CD14-positive monocyte (primary cell): Measurements from ENCODE around the gene KIAA0232. TPM values are rescaled to one million over a fixed set of nuclear protein-coding genes. Genes with fewer than 3 reads are reported as not detected.
"Not testable (repeated sequence)": the region's sequence is repeated elsewhere in the genome, so short reads cannot be mapped to it uniquely, and the experiment has no call there.

Experiments
- DNase-seq, 3 donors: peaks; one replicate each; pipeline ENCODE4 v3.0.0-alpha.2; 2011 to 2022
- H2AFZ ChIP-seq: 2 replicates; pipeline ENCODE4 v1.6.0; 2012; ENCODE audit warnings: mild to moderate bottlenecking, low read depth, low read length, inconsistent platforms; ENCODE audit not compliant: insufficient read depth, poor library complexity, severe bottlenecking
- H3K27ac ChIP-seq, 2 donors: 1 replicate in 1 of 2; 2 replicates in 1 of 2; pipeline ENCODE4 v1.5.1; 2012 to 2013; ENCODE audit warnings: low read length in 2 of 2, control low read depth in 1 of 2, inconsistent platforms in 1 of 2, low read depth in 1 of 2, mild to moderate bottlenecking in 1 of 2
- H3K27me3 ChIP-seq, 2 donors: one replicate each; pipeline versions ENCODE4 v1.6.0 to v1.6.1; 2011 to 2013; ENCODE audit warnings: low read length in 2 of 2; ENCODE audit not compliant: control insufficient read depth in 2 of 2, insufficient read depth in 2 of 2
- H3K36me3 ChIP-seq, 2 donors: replicated peaks in 1 of 2; 1 replicate in 1 of 2; 2 replicates in 1 of 2; pipeline versions ENCODE4 v1.5.1 to v1.6.1; 2012 to 2013; ENCODE audit warnings: low read length in 2 of 2, control low read depth in 1 of 2, inconsistent platforms in 1 of 2, mild to moderate bottlenecking in 1 of 2; ENCODE audit not compliant: insufficient read depth in 2 of 2, control insufficient read depth in 1 of 2
- H3K4me1 ChIP-seq, 2 donors: 1 replicate in 1 of 2; 2 replicates in 1 of 2; pipeline versions ENCODE4 v1.5.1 to v1.6.1; 2012 to 2013; ENCODE audit warnings: low read length in 2 of 2, control low read depth in 1 of 2, inconsistent platforms in 1 of 2, mild to moderate bottlenecking in 1 of 2, moderate library complexity in 1 of 2; ENCODE audit not compliant: insufficient read depth in 2 of 2, control insufficient read depth in 1 of 2
- H3K4me2 ChIP-seq: replicated peaks from 2 replicates; pipeline ENCODE3; 2012; ENCODE audit warnings: low read length, moderate library complexity, mild to moderate bottlenecking; ENCODE audit not compliant: poor library complexity, severe bottlenecking; ENCODE audit errors: extremely low read depth
- H3K4me3 ChIP-seq, 3 experiments: fragments of 200-600 bp in 1 of 3; sonication (generic) in 1 of 3; replicated peaks in 1 of 3; 1 replicate in 2 of 3; 2 replicates in 1 of 3; pipeline ENCODE4 v1.5.1; 2011 to 2013; ENCODE audit warnings: low read length in 3 of 3, mild to moderate bottlenecking in 3 of 3, control low read depth in 2 of 3, low read depth in 2 of 3, inconsistent platforms in 1 of 3, moderate library complexity in 1 of 3
- H3K79me2 ChIP-seq: 2 replicates; pipeline ENCODE4 v1.6.0; 2012; ENCODE audit warnings: mild to moderate bottlenecking, control low read depth, inconsistent platforms, low read length, moderate library complexity; ENCODE audit not compliant: insufficient read depth
- H3K9ac ChIP-seq: 2 replicates; pipeline ENCODE4 v1.6.0; 2017; ENCODE audit warnings: low read length, mild to moderate bottlenecking; ENCODE audit not compliant: insufficient read depth, poor library complexity, severe bottlenecking
- H3K9me3 ChIP-seq, 2 donors: replicated peaks in 1 of 2; 1 replicate in 1 of 2; 2 replicates in 1 of 2; pipeline versions ENCODE4 v1.5.1 to v1.6.1; 2012 to 2013; ENCODE audit warnings: low read length in 2 of 2, control low read depth in 1 of 2; ENCODE audit not compliant: control insufficient read depth in 1 of 2, insufficient read depth in 1 of 2
- H4K20me1 ChIP-seq: 2 replicates; pipeline ENCODE4 v1.6.0; 2012; ENCODE audit warnings: mild to moderate bottlenecking, low read length, control low read depth, moderate library complexity; ENCODE audit not compliant: insufficient read depth
- H3K27ac Mint-ChIP-seq, 7 donors: one replicate each; pipeline ENCODE4 v1.8.0; 2020; ENCODE audit warnings: mild to moderate bottlenecking in 7 of 7, mixed read lengths in 7 of 7, moderate library complexity in 6 of 7, inconsistent platforms in 2 of 7
- H3K27me3 Mint-ChIP-seq, 3 donors: one replicate each; pipeline ENCODE4 v1.8.0; 2021 to 2022; ENCODE audit warnings: low read depth in 3 of 3, mild to moderate bottlenecking in 3 of 3, mixed read lengths in 3 of 3, moderate library complexity in 3 of 3, inconsistent platforms in 1 of 3
- H3K36me3 Mint-ChIP-seq, 2 donors: one replicate each; pipeline ENCODE4 v1.8.0; 2020; ENCODE audit warnings: mixed read lengths in 2 of 2, inconsistent platforms in 1 of 2, mild to moderate bottlenecking in 1 of 2
- H3K4me1 Mint-ChIP-seq: one replicate; pipeline ENCODE4 v1.8.0; 2020; ENCODE audit warnings: mild to moderate bottlenecking, mixed read lengths
- H3K4me3 Mint-ChIP-seq, 2 donors: one replicate each; pipeline ENCODE4 v1.8.0; 2020; ENCODE audit warnings: mild to moderate bottlenecking in 2 of 2, mixed read lengths in 2 of 2, moderate library complexity in 1 of 2
- H3K9me3 Mint-ChIP-seq, 7 donors: one replicate each; pipeline ENCODE4 v1.8.0; 2020 to 2022; ENCODE audit warnings: mixed read lengths in 7 of 7, mild to moderate bottlenecking in 6 of 7, moderate library complexity in 6 of 7, inconsistent platforms in 2 of 7
- WGBS: methylation state at CpG from one replicate; pipeline ENCODE4 v1.1.5; 2013; ENCODE audit warnings: missing lambda C conversion rate; ENCODE audit not compliant: insufficient coverage; 5-methylcytosine and 5-hydroxymethylcytosine counted together
- intact Hi-C, 2 donors: fragments of 100-400 bp; cut with micrococcal nuclease; formaldehyde crosslinking; loops; one replicate each; pipeline versions ENCODE4 v1.15.0 to v1.15.1; 2023
- polyA plus RNA-seq, 3 donors: library from polyadenylated mRNA; depleted of rRNA in 1 of 3; unstranded in 2 of 3; stranded (reverse) in 1 of 3; fragments of 300-500 nt in 2 of 3; fragments of >200 nt in 1 of 3; fragmentation: Illumina TruSeq in 2 of 3; gene quantifications; 1 replicate in 2 of 3; 2 replicates in 1 of 3; pipeline ENCODE4 v1.2.3, GENCODE V29; 2012 to 2021
- TF ChIP-seq, protein P1 (sequence below): fragments of 200-600 bp; IDR thresholded peaks from one replicate; pipeline ENCODE4 v1.8.0; 2022; ENCODE audit warnings: antibody characterized with exemption, mild to moderate bottlenecking

Gene KIAA0232
- polyA plus RNA-seq, 3 donors, result 12.3 to 27.3 (median 20.6) TPM

GRCh38 chr4:6905516-6906445 is 123.3 kb downstream of the KIAA0232 start:
- Mint-ChIP-seq H3K4me3 (no peak overlapping the region), H3K27ac (no peak overlapping the region), H3K36me3 (no peaks in the 10 kb centered on the region), H3K9me3 (peaks cover 0 to 3% (median 0%) of the 10 kb centered on the region in 7 donors), H3K27me3 (peaks cover 8 to 12% (median 11%) of the 10 kb centered on the region in 3 donors), H3K4me1 (peaks cover 47% of the 10 kb centered on the region)
- Histone ChIP-seq H3K4me1 (peaks cover 29 to 31% of the 10 kb centered on the region in 2 donors), H3K4me3 (no peak overlapping the region), H2AFZ (no peak overlapping the region), H3K36me3 (no peaks in the 10 kb centered on the region), H3K79me2 (peaks cover 10% of the 10 kb centered on the region), H3K27ac (no peak overlapping the region), H3K9me3 (no peaks in the 10 kb centered on the region), H3K27me3 (no peaks in the 10 kb centered on the region), H4K20me1 (peaks cover 6% of the 10 kb centered on the region), H3K9ac (no peak overlapping the region), H3K4me2 (no peak overlapping the region)
- no peak for DNase-seq
- TF ChIP-seq, protein P1, sequence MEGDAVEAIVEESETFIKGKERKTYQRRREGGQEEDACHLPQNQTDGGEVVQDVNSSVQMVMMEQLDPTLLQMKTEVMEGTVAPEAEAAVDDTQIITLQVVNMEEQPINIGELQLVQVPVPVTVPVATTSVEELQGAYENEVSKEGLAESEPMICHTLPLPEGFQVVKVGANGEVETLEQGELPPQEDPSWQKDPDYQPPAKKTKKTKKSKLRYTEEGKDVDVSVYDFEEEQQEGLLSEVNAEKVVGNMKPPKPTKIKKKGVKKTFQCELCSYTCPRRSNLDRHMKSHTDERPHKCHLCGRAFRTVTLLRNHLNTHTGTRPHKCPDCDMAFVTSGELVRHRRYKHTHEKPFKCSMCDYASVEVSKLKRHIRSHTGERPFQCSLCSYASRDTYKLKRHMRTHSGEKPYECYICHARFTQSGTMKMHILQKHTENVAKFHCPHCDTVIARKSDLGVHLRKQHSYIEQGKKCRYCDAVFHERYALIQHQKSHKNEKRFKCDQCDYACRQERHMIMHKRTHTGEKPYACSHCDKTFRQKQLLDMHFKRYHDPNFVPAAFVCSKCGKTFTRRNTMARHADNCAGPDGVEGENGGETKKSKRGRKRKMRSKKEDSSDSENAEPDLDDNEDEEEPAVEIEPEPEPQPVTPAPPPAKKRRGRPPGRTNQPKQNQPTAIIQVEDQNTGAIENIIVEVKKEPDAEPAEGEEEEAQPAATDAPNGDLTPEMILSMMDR, result no peak
- over 99% methylated on average over 12 of the region's 13 CpGs for WGBS
- intact Hi-C loops, result loop anchor here in 1 of 2 donors (5.0 kb wide), 1 partner anchor 37 kb away; no protein-coding TSS in a partner anchor

DNA sequence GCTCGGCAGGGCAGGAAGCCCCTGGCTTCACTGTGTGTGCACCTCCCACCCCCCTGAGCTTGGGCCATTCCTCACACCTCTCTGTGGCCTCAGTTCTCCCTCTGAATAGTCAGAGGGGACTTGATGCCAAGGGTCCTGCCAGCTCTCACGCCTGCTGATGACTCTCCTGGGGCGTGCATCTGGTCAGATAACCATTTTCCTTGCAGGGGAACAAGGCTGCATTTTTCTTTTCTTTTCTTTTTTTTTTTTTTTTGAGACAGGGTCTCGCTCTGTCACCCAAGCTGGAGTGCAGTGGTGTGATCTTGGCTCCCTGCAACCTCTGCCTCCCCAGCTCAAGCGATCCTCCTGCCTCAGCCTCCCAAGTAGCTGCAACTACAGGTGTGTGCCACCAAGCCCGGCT is 124.0 kb downstream of the KIAA0232 start:
- not testable (repeated sequence) for H3K36me3 Mint-ChIP-seq
- peaks cover 54% of the 10 kb centered on the region for H3K4me1 Mint-ChIP-seq

More for the DNA sequence above, 124.0 kb downstream of the KIAA0232 start:
- not testable (repeated sequence) for H3K27ac ChIP-seq, H3K9me3 Mint-ChIP-seq, H3K9me3 ChIP-seq, H3K36me3 ChIP-seq, H3K27me3 ChIP-seq, H3K4me3 ChIP-seq, H3K9ac ChIP-seq, H3K4me2 ChIP-seq, H3K27ac Mint-ChIP-seq, DNase-seq, H2AFZ ChIP-seq, H3K4me3 Mint-ChIP-seq
- 92% methylated on average over 3 of the region's 6 CpGs for WGBS
- Histone ChIP-seq H3K79me2 (peaks cover 17% of the 10 kb centered on the region), H4K20me1 (peaks cover 13% of the 10 kb centered on the region), H3K4me1 (peaks cover 36 to 38% of the 10 kb centered on the region in 2 donors)
- peaks cover 8 to 12% (median 11%) of the 10 kb centered on the region in 3 donors for H3K27me3 Mint-ChIP-seq
- intact Hi-C loops, result loop anchor here in 1 of 2 donors (5.0 kb wide), 1 partner anchor 36 kb away; no protein-coding TSS in a partner anchor
